Heart left ventricle (tissue), 16 donors: Measurements from ENCODE around the gene PGLYRP2. TPM values are rescaled to one million over a fixed set of nuclear protein-coding genes. Genes with fewer than 3 reads are reported as not detected.

Experiments used
- ATAC-seq, 4 donors: fragments of 200-7000 bp; cut with Tn5 transposase; one replicate each; pipeline ENCODE4 v1.9.1; 2020 to 2022; ENCODE audit warnings: moderate library complexity in 4 of 4, mild to moderate bottlenecking in 3 of 4, moderate number of reproducible peaks in 1 of 4
- DNase-seq, 5 donors: peaks; one replicate each; pipeline ENCODE4 v3.0.0-alpha.2; 2020
- H3K27ac ChIP-seq, 12 donors: fragments of 200-600 bp; sonication (generic) in 4 of 12; one replicate each; pipeline versions ENCODE4 v1.5.0 to v1.8.0; 2016 to 2022; ENCODE audit warnings: mild to moderate bottlenecking in 2 of 12
- H3K27me3 ChIP-seq, 9 donors: fragments of 200-600 bp; sonication (generic) in 2 of 9; one replicate each; pipeline versions ENCODE4 v1.5.1 to v1.8.0; 2016 to 2022; ENCODE audit warnings: mild to moderate bottlenecking in 3 of 9
- H3K36me3 ChIP-seq, 9 donors: fragments of 200-600 bp; sonication (generic) in 2 of 9; one replicate each; pipeline versions ENCODE4 v1.5.0 to v1.8.0; 2018 to 2022; ENCODE audit warnings: mild to moderate bottlenecking in 2 of 9
- H3K4me1 ChIP-seq, 12 donors: fragments of 200-600 bp; sonication (generic) in 4 of 12; one replicate each; pipeline versions ENCODE4 v1.5.0 to v1.8.0; 2016 to 2022; ENCODE audit warnings: mild to moderate bottlenecking in 3 of 12
- H3K4me3 ChIP-seq, 12 donors: fragments of 200-600 bp; sonication (generic) in 4 of 12; one replicate each; pipeline versions ENCODE4 v1.5.0 to v1.8.0; 2017 to 2022; ENCODE audit warnings: mild to moderate bottlenecking in 9 of 12, moderate library complexity in 4 of 12
- H3K9me3 ChIP-seq, 12 donors: fragments of 200-600 bp; sonication (generic) in 4 of 12; one replicate each; pipeline versions ENCODE4 v1.5.0 to v1.8.0; 2016 to 2022; ENCODE audit warnings: mild to moderate bottlenecking in 1 of 12
- CTCF ChIP-seq, 12 donors: fragments of 200-600 bp; sonication (generic) in 4 of 12; IDR thresholded peaks; one replicate each; pipeline versions ENCODE4 v1.5.0 to v1.8.0; 2018 to 2022; ENCODE audit warnings: antibody characterized with exemption in 12 of 12, mild to moderate bottlenecking in 5 of 12
- POLR2A ChIP-seq, 2 donors: fragments of 450-650 bp; IDR thresholded peaks; one replicate each; pipeline ENCODE4 v1.6.1; 2017; ENCODE audit warnings: antibody characterized with exemption in 2 of 2, mild to moderate bottlenecking in 2 of 2, moderate library complexity in 2 of 2
- WGBS, 4 donors: extraction: QIAGEN DNeasy Blood & Tissue Kit in 2 of 4; methylation state at CpG; one replicate each; pipeline versions ENCODE4 v1.1.5 to v1.1.7; 2013 to 2018; 5-methylcytosine and 5-hydroxymethylcytosine counted together
- intact Hi-C, 10 donors: fragments of 100-400 bp; cut with DNase I; formaldehyde crosslinking; loops; one replicate each; pipeline versions ENCODE4 v1.11.1 to v1.14.2; 2022
- polyA plus RNA-seq, 2 donors: library from polyadenylated mRNA; stranded (reverse); fragments of 200-250 nt; gene quantifications; one replicate each; pipeline ENCODE4 v1.2.3, GENCODE V29; 2013
- total RNA-seq, 9 donors: library from RNA; depleted of rRNA in 2 of 9; stranded (reverse); fragments of >200 nt in 2 of 9; fragmentation: NEBNext Ultra II Directional in 3 of 9; extraction: Animal tissue kit (Norgen Biotek cat#: 25700) in 3 of 9; gene quantifications; one replicate each; pipeline versions ENCODE4 v1.1.0 to v1.2.4, GENCODE V29; 2016 to 2023
- donor health status: ischemic (EF 13 %, LVEDD 7.1; RV severe dilation, severe dysfunction).
- donor health status: healthy with polysubstance abuse.
- donor health status: DM: no; HTN: yes; CAD: no.
- donor health status: DM: no; HTN: no; CAD: no.
- donor health status: ischemic (EF 25% LVEDD 6.9; RV normal size, moderate dysfunction).
- donor health status: ischemic (EF 25% LVEDD 5.7; RV mildly dilated, moderate dysfunction).
- donor health status: healthy.
- donor health status: DM: yes; HTN: yes; CAD: no.
- donor health status: ischemic (EF 35%, LVEDD 5.7; RV mildly dilated, moderate dysfunction).
- donor health status: nonischemic (EF 11% LVEDD 7.7; RV severe dilation, severe dysfunction).
- donor health status: DM: yes; HTN: yes; CAD: no.
- donor health status: PGD.
- donor health status: ischemic (EF 29% LVEDD 5.4; RV normal size, mild dysfunction).
- donor health status: nonischemic (EF 23%, LVEDD 6.1; RV moderate dilation, normal function).

PGLYRP2 gene
- total and polyA plus RNA-seq, 11 donors: not detected

GRCh38 chr19:15436826-15437110 lies 42.5 kb downstream of the PGLYRP2 start:
- peaks cover 0 to 13% (median 7%) of the 10 kb centered on the region in 12 donors for H3K4me1 ChIP-seq
- intact Hi-C loops: no loop called here
- H3K4me3 ChIP-seq: no peak overlapping the region
- WGBS, 4 donors: 88 to 97% (median 90%) methylated on average over 6 to 15 of the region's 15 CpGs
- no peak for DNase-seq
- ATAC-seq: no peak
- no peaks in the 10 kb centered on the region for H3K27me3 ChIP-seq
- no peaks in the 10 kb centered on the region for H3K9me3 ChIP-seq
- H3K27ac ChIP-seq: no peak overlapping the region
- peaks cover 0 to 22% (median 4%) of the 10 kb centered on the region in 9 donors for H3K36me3 ChIP-seq
- no peak for TF ChIP-seq CTCF (IDR thresholded peaks at IDR 0.05)
- TF ChIP-seq POLR2A (IDR thresholded peaks at IDR 0.05): no peak

DNA sequence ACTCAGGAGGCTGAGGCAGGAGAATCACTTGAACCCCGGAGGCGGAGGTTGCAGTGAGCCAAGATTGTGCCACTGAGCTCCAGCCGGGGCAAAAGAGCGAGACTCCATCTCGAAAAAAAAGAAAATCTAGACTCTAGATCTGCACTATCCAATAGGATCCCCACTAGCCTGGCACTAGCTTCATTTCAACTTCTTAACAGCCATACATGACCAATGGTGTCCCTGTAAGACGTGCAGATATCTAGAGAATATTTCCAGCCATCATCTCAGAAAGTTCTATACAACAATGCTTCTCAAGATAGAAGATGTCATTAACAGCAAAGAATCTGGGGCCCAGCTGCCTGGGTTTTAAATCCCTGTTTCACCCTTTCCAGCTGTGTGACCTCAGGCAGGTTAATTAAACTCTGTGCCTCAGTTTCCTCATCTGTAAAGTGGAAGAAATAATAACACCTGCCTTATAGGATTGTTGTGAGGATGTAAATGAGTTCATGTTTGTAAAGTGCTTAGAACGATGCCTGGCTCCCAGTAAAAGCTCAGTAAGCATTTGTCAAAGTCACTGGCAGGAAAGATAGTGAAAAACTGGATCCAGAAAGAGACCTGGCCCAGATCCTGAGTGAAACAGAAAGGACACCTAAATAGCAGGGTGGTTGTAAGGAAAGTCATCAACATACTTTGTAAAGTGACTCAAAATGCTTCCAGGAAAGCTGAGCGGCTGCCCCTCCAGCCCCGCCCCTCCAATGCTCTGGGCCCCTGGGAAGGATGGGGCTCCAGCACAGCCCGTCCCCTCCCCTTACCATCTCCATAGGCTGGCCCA lies 43.1 kb downstream of the PGLYRP2 start:
- H3K4me1 ChIP-seq: peaks cover 0 to 18% (median 11%) of the 10 kb centered on the region in 12 donors
- peaks cover 0 to 22% (median 4%) of the 10 kb centered on the region in 9 donors for H3K36me3 ChIP-seq
- no peaks in the 10 kb centered on the region for H3K9me3 ChIP-seq
- ATAC-seq (no peak), DNase-seq (no peak)
- H3K27ac ChIP-seq: no peak overlapping the region
- no peaks in the 10 kb centered on the region for H3K27me3 ChIP-seq
- intact Hi-C loops: no loop called here
- H3K4me3 ChIP-seq: no peak overlapping the region
- WGBS, 4 donors: 83 to 91% (median 87%) methylated on average over 9 to 10 of the region's 10 CpGs
- no peak for TF ChIP-seq POLR2A (IDR thresholded peaks at IDR 0.05)
- no peak for TF ChIP-seq CTCF (IDR thresholded peaks at IDR 0.05)

DNA sequence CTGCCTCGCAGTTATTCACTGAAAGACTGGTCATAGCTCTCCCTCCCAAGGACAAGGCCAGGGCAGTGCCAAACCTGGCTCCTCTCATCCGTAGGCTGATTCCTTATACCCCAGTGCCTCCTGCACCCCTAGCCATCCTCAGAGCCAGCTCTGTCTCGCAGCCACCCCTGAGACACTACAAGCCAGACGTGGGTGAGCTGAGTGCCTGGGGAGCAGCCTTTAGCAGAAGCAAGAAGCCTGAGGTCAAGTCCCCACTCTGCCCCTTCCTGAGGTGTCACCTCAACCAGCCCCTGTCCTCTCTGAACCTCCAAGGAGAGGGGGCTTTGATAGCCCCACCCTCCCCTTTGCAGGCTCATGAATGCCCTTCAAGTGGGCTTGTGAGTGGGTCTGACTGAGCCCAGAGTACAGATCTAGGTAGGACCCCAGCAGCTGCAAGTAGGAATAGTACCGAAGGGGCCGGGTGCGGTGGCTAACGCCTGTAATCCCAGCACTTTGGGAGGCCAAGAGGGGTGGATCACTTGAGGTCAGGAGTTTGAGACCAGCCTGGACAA lies 45.7 kb downstream of the PGLYRP2 start:
- H3K36me3 ChIP-seq: peaks cover 0 to 22% (median 4%) of the 10 kb centered on the region in 9 donors
- peak overlapping the region in 11 of 12 donors; percentile 87 to 99 (median 95) for H3K27ac ChIP-seq
- DNase-seq: no peak
- TF ChIP-seq CTCF (IDR thresholded peaks at IDR 0.05) (no peak), POLR2A (IDR thresholded peaks at IDR 0.05) (no peak)
- H3K27me3 ChIP-seq: no peaks in the 10 kb centered on the region
- no peaks in the 10 kb centered on the region for H3K9me3 ChIP-seq
- intact Hi-C loops: loop anchor here in 1 of 10 donors (5.0 kb wide), 1 partner anchor 56 kb away; the partner anchor contains the start of gene AKAP8
- ATAC-seq: peak in 3 of 4 donors; percentile 1 to 7 (median 3)
- WGBS, 4 donors: 69 to 76% (median 70%) methylated on average over 8 of the region's 8 CpGs
- H3K4me1 ChIP-seq: peaks cover 3 to 42% (median 30%) of the 10 kb centered on the region in 12 donors
- peak overlapping the region in 9 of 12 donors; percentile 75 to 97 (median 87) for H3K4me3 ChIP-seq
